GM21576 (cell line): ENCODE results near the gene FOXG1.

Source experiments
- ATAC-seq: cut with Tn5 transposase; IDR thresholded peaks from one replicate; pipeline ENCODE4 v1.9.1; 2021; ENCODE audit warnings: mild to moderate bottlenecking, moderate library complexity; ENCODE audit not compliant: unreplicated experiment

The FOXG1 gene

GRCh38 chr14:28761438-28762291, 4.9 kb upstream of the FOXG1 start:
- ATAC-seq, result no peak

GRCh38 chr14:28762303-28762954, 4.2 kb upstream of the FOXG1 start:
- ATAC-seq, result no peak

- ATAC-seq, result no peak
Observed at GRCh38 chr14:28762955-28763326, 3.6 kb upstream of the FOXG1 start.

GRCh38 chr14:28763751-28764256, 2.8 kb upstream of the FOXG1 start:
- no peak for ATAC-seq

GRCh38 chr14:28764257-28765160, 2.1 kb upstream of the FOXG1 start:
- ATAC-seq, result no peak

GRCh38 chr14:28765169-28765830, 1.3 kb upstream of the FOXG1 start:
- ATAC-seq, result no peak

- no peak for ATAC-seq
Observed at GRCh38 chr14:28765831-28766468, 637 bp upstream of the FOXG1 start.

- no peak for ATAC-seq
Observed at GRCh38 chr14:28767030-28767852, 654 bp downstream of the FOXG1 start.

GRCh38 chr14:28767853-28768741, 1.5 kb downstream of the FOXG1 start:
- ATAC-seq, result no peak

- ATAC-seq, result no peak
Observed at GRCh38 chr14:28769276-28769880, 2.8 kb downstream of the FOXG1 start.

GRCh38 chr14:28770061-28770460, 3.5 kb downstream of the FOXG1 start:
- ATAC-seq, result no peak

GRCh38 chr14:28770630-28771029, 4.0 kb downstream of the FOXG1 start:
- no peak for ATAC-seq

- ATAC-seq, result no peak
Observed at GRCh38 chr14:28771168-28771567, 4.6 kb downstream of the FOXG1 start.

GRCh38 chr14:28772613-28773012, 6.0 kb downstream of the FOXG1 start:
- ATAC-seq, result no peak

- no peak for ATAC-seq
Observed at GRCh38 chr14:28773176-28773575, 6.6 kb downstream of the FOXG1 start.

- no peak for ATAC-seq
Observed at GRCh38 chr14:28773861-28774691, 7.5 kb downstream of the FOXG1 start.
